ENCODE results near the gene SLC33A1.

The SLC33A1 gene

DNA sequence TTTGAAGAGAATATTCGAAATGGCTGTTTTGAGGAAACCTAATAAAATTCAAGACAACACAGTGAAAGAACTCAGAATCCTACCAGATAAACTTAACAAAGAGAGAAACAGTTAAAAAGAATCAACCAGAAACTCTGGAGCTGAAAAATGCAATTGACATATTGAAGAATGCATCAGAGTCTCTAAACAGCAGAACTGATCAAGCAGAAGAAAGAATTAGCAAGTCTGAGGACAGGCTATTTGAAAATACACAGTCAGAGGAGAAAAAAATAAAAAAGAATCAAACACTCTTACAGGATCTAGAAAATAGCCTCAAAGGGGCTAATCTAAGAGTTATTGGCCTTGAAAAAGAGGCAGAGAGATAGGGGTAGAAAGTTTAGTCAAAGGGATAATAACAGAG, 61.7 kb downstream of the SLC33A1 start:
- no peak for DNase-seq (ENCODE audit: extremely low read depth in 1 of 2, low read depth in 1 of 2)

GRCh38 chr3:155791190-155791589, 63.0 kb downstream of the SLC33A1 start:
- DNase-seq (ENCODE audit: extremely low read depth in 1 of 2, low read depth in 1 of 2), result no peak

GRCh38 chr3:155790272-155790925, 63.8 kb downstream of the SLC33A1 start:
- DNase-seq (ENCODE audit: extremely low read depth in 1 of 2, low read depth in 1 of 2), result no peak

DNA sequence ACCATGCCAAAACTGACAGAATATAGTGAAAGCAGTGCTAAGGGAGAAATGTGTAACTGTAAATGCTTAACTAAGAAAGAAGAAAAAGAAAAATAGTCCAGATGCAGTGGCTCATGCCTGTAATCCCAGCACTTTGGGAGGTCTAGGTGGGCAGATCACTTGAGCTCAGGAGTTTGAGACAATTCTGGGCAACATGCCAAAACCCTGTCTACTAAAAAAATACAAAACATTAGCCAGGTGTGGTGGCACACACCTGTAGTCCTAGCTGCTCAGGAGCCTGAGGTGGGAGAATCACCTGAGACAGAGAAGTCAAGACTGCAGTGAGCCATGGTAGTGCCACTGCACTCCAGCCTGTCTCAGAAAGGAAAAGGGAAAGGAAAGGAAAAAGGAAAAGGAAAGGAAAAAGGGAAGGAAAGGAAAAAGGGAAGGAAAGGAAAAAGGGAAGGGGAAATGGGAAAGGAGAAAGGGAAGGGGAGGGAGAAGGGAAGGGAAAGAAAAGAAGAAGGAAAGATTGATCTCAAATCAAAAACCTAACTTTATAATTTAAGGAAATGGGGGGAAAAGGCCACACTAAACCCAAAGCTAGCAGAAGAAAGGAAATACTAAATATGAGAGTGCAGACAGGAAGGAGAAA, 68.4 kb downstream of the SLC33A1 start:
- DNase-seq (ENCODE audit: extremely low read depth in 1 of 2, low read depth in 1 of 2), result no peak

GRCh38 chr3:155782390-155782953, 71.8 kb downstream of the SLC33A1 start:
- DNase-seq (ENCODE audit: extremely low read depth in 1 of 2, low read depth in 1 of 2), result no peak

GRCh38 chr3:155780291-155780690, 73.9 kb downstream of the SLC33A1 start:
- DNase-seq (ENCODE audit: extremely low read depth in 1 of 2, low read depth in 1 of 2), result no peak

- DNase-seq (ENCODE audit: extremely low read depth in 1 of 2, low read depth in 1 of 2), result no peak
Measured at GRCh38 chr3:155778462-155778861, 75.8 kb downstream of the SLC33A1 start.

GRCh38 chr3:155772801-155773200, 81.4 kb downstream of the SLC33A1 start:
- no peak for DNase-seq (ENCODE audit: extremely low read depth in 1 of 2, low read depth in 1 of 2)

DNA sequence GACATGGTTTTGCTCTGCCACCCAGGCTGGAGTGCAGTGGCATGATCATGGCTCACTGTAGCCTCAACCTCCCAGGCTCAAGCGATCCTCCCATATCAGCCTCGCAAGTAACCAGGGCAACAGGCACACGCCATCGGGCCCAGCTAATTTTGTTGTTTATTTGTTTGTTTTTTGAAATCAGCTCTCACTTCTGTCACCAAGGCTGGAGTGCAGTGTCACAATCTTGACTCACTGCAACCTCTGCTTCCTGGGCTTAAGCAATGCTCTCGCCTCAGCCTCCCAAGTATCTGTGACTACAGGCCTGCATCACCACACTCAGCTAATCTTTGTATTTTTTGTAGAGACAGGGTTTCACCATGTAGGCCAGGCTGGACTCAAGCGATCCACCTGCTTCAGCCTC, 83.1 kb downstream of the SLC33A1 start:
- DNase-seq (ENCODE audit: extremely low read depth in 1 of 2, low read depth in 1 of 2), result no peak
